ENCODE data around the gene SAP25.

- TF ChIP-seq CTCF (IDR thresholded peaks at IDR 0.05; ENCODE audit: insufficient read depth, low read depth, low read length) (no peak), EZH2 (IDR thresholded peaks at IDR 0.05; ENCODE audit: insufficient read depth, low read length) (no peak)
These were observed 7.0 kb upstream of the SAP25 start for GRCh38 chr7:100580466-100581283.

Data from astrocyte (in vitro differentiated cells and primary cell).